IMR-90 (cell line): Measurements from ENCODE around the gene PDGFA. TPM values are rescaled to one million over a fixed set of nuclear protein-coding genes. Genes with fewer than 3 reads are reported as not detected.

ENCODE experiments used
- ATAC-seq: fragments of 200-7000 bp; cut with Tn5 transposase; 2 replicates; pipeline ENCODE4 v1.9.1; 2020; ENCODE audit warnings: low read depth, mild to moderate bottlenecking, moderate library complexity
- BruUV-seq: library from RNA; stranded (reverse); fragments of 400-500 nt; replicated peaks from 2 replicates; lab custom pipeline; 2021; lab: Mats Ljungman, UMichigan
- CTCF ChIA-PET: fragments of 300-600 bp; formaldehyde crosslinking; extraction: SDS; loops from one replicate; lab custom pipeline; 2021; ENCODE audit warnings: antibody characterized with exemption; lab: Yijun Ruan, JAX
- POLR2A ChIA-PET: fragments of 300-600 bp; sonication (Branson Sonifier 250); formaldehyde crosslinking; loops from one replicate; lab custom pipeline; 2022; ENCODE audit warnings: antibody characterized with exemption; ENCODE audit not compliant: unreplicated experiment; lab: Charles Lee
- DNase-seq: peaks from one replicate; pipeline ENCODE4 v3.0.0; 2013
- H2AFZ ChIP-seq: replicated peaks from 2 replicates; pipeline ENCODE3; 2013; ENCODE audit warnings: low read length, mild to moderate bottlenecking; ENCODE audit not compliant: poor library complexity
- H2AK5ac ChIP-seq: 2 replicates; pipeline ENCODE4 v1.6.1; 2013; ENCODE audit warnings: low read depth, low read length, inconsistent platforms
- H2AK9ac ChIP-seq: replicated peaks from 2 replicates; pipeline ENCODE3; 2013; ENCODE audit warnings: mild to moderate bottlenecking, low read depth, low read length, moderate library complexity; ENCODE audit not compliant: poor library complexity
- H2BK120ac ChIP-seq: 2 replicates; pipeline ENCODE4 v1.6.1; 2013; ENCODE audit warnings: low read depth, low read length, inconsistent platforms
- H2BK15ac ChIP-seq: 3 replicates; pipeline ENCODE4 v1.6.1; 2013; ENCODE audit warnings: low read depth, low read length, inconsistent platforms
- H2BK20ac ChIP-seq: 2 replicates; pipeline ENCODE4 v1.6.1; 2013; ENCODE audit warnings: low read depth, mild to moderate bottlenecking, inconsistent platforms, low read length, moderate library complexity
- H2BK5ac ChIP-seq: 2 replicates; pipeline ENCODE4 v1.6.1; 2013; ENCODE audit warnings: mild to moderate bottlenecking, low read depth, low read length, inconsistent platforms; ENCODE audit not compliant: poor library complexity, severe bottlenecking
- H3K14ac ChIP-seq: replicated peaks from 2 replicates; pipeline ENCODE4 v1.6.1; 2013; ENCODE audit warnings: low read depth, low read length, inconsistent platforms
- H3K18ac ChIP-seq: 2 replicates; pipeline ENCODE4 v1.6.1; 2013; ENCODE audit warnings: low read depth, low read length, control low read depth
- H3K23ac ChIP-seq: 2 replicates; pipeline ENCODE4 v1.6.1; 2013; ENCODE audit warnings: low read depth, low read length, inconsistent platforms
- H3K27ac ChIP-seq: 2 replicates; pipeline ENCODE4 v1.5.1; 2013; ENCODE audit warnings: mild to moderate bottlenecking, control low read depth, low read length; ENCODE audit not compliant: insufficient read depth
- H3K27me3 ChIP-seq: 2 replicates; pipeline ENCODE4 v1.6.1; 2013; ENCODE audit warnings: low read length; ENCODE audit not compliant: control insufficient read depth, insufficient read depth
- H3K36me3 ChIP-seq: 2 replicates; pipeline ENCODE4 v1.6.1; 2013; ENCODE audit warnings: low read length, mixed read lengths; ENCODE audit not compliant: control insufficient read depth, insufficient read depth
- H3K4ac ChIP-seq: 2 replicates; pipeline ENCODE4 v1.6.1; 2013; ENCODE audit warnings: low read depth, low read length, inconsistent platforms
- H3K4me1 ChIP-seq: 2 replicates; pipeline ENCODE4 v1.6.1; 2013; ENCODE audit warnings: low read length, mixed read lengths; ENCODE audit not compliant: control insufficient read depth, insufficient read depth
- H3K4me2 ChIP-seq: 2 replicates; pipeline ENCODE4 v1.6.1; 2013; ENCODE audit warnings: low read depth, mild to moderate bottlenecking, control low read depth, low read length, moderate library complexity
- H3K4me3 ChIP-seq: 2 replicates; pipeline ENCODE4 v1.5.1; 2013; ENCODE audit warnings: low read depth, mild to moderate bottlenecking, control low read depth, low read length, moderate library complexity; ENCODE audit not compliant: insufficient read depth
- H3K56ac ChIP-seq: 2 replicates; pipeline ENCODE4 v1.6.1; 2013; ENCODE audit warnings: low read length, inconsistent platforms; ENCODE audit not compliant: insufficient read depth; ENCODE audit errors: extremely low read depth
- H3K79me1 ChIP-seq, 2 experiments: 2 replicates each; pipeline ENCODE4 v1.6.1; 2013; ENCODE audit warnings: low read length in 2 of 2, inconsistent platforms in 1 of 2, low read depth in 1 of 2
- H3K9ac ChIP-seq: 2 replicates; pipeline ENCODE4 v1.6.1; 2013; ENCODE audit warnings: low read depth, low read length, control low read depth
- H3K9me1 ChIP-seq: 2 replicates; pipeline ENCODE4 v1.6.1; 2013; ENCODE audit warnings: low read length, inconsistent platforms; ENCODE audit not compliant: insufficient read depth
- H3K9me3 ChIP-seq: 2 replicates; pipeline ENCODE4 v1.6.1; 2013; ENCODE audit warnings: low read length; ENCODE audit not compliant: control insufficient read depth, insufficient read depth
- H4K20me1 ChIP-seq: 2 replicates; pipeline ENCODE4 v1.6.1; 2013; ENCODE audit warnings: low read length, inconsistent platforms; ENCODE audit not compliant: insufficient read depth
- H4K5ac ChIP-seq: 2 replicates; pipeline ENCODE4 v1.6.1; 2013; ENCODE audit warnings: mild to moderate bottlenecking, low read depth, low read length, control low read depth
- H4K8ac ChIP-seq, 2 experiments: 2 replicates each; pipeline ENCODE4 v1.6.1; 2013; ENCODE audit warnings: low read depth in 2 of 2, low read length in 2 of 2, control low read depth in 1 of 2, inconsistent platforms in 1 of 2
- H4K91ac ChIP-seq: 2 replicates; pipeline ENCODE4 v1.6.1; 2013; ENCODE audit warnings: low read depth, low read length, inconsistent platforms; ENCODE audit not compliant: insufficient read depth
- BHLHE40 ChIP-seq: fragments of 150-350 bp; IDR thresholded peaks from 2 replicates; pipeline ENCODE4 v1.6.1; 2016; ENCODE audit warnings: mild to moderate bottlenecking, low read depth, low read length
- CEBPB ChIP-seq: IDR thresholded peaks from 2 replicates; pipeline ENCODE4 v1.6.1; 2012; ENCODE audit warnings: low read depth, low read length, improper control_type of control experiment
- CHD1 ChIP-seq: IDR thresholded peaks from 2 replicates; pipeline ENCODE4 v1.6.1; 2012; ENCODE audit warnings: low read depth, low read length, improper control_type of control experiment
- FOS ChIP-seq: fragments of 150-350 bp; IDR thresholded peaks from 2 replicates; pipeline ENCODE4 v1.6.1; 2016; ENCODE audit warnings: low read depth, low read length
- MAFK ChIP-seq: IDR thresholded peaks from 2 replicates; pipeline ENCODE4 v1.6.1; 2012; ENCODE audit warnings: low read depth, low read length, improper control_type of control experiment
- MAZ ChIP-seq: IDR thresholded peaks from 2 replicates; pipeline ENCODE4 v1.6.1; 2012; ENCODE audit warnings: low read depth, mild to moderate bottlenecking, low read length, improper control_type of control experiment, moderate library complexity, borderline replicate concordance
- MXI1 ChIP-seq: IDR thresholded peaks from 2 replicates; pipeline ENCODE4 v1.6.1; 2012; ENCODE audit warnings: low read depth, mild to moderate bottlenecking, low read length, moderate library complexity, borderline replicate concordance
- NFE2L2 ChIP-seq: fragments of 150-350 bp; IDR thresholded peaks from 2 replicates; pipeline ENCODE4 v1.6.1; 2016; ENCODE audit warnings: low read depth, mild to moderate bottlenecking, low read length
- POLR2A ChIP-seq: IDR thresholded peaks from 2 replicates; pipeline ENCODE4 v1.6.1; 2012; ENCODE audit warnings: mild to moderate bottlenecking, low read depth, low read length
- RAD21 ChIP-seq: IDR thresholded peaks from 2 replicates; pipeline ENCODE4 v1.6.1; 2012; ENCODE audit warnings: low read length, improper control_type of control experiment
- RCOR1 ChIP-seq: IDR thresholded peaks from 2 replicates; pipeline ENCODE4 v1.6.1; 2012; ENCODE audit warnings: mild to moderate bottlenecking, low read length, improper control_type of control experiment; ENCODE audit not compliant: insufficient replicate concordance
- RFX5 ChIP-seq: IDR thresholded peaks from 2 replicates; pipeline ENCODE4 v1.8.0; 2012; ENCODE audit warnings: low read depth, mild to moderate bottlenecking, low read length, moderate library complexity
- SMC3 ChIP-seq: fragments of 150-350 bp; IDR thresholded peaks from 2 replicates; pipeline ENCODE4 v1.6.1; 2016; ENCODE audit warnings: low read depth, mild to moderate bottlenecking, antibody characterized with exemption, low read length, moderate library complexity
- WGBS, 2 experiments: methylation state at CpG; one replicate each; pipeline versions ENCODE4 v1.1.5 to v1.1.7; 2013; ENCODE audit warnings: missing lambda C conversion rate in 2 of 2; ENCODE audit not compliant: insufficient read length in 1 of 2; ENCODE audit errors: extremely low coverage in 2 of 2; 5-methylcytosine and 5-hydroxymethylcytosine counted together
- dilution Hi-C: fragments of 300-500 bp; cut with HindIII; formaldehyde crosslinking; loops from one replicate; pipeline ENCODE4 v1.14.3; 2018; ENCODE audit warnings: low sequenced_read_pairs; ENCODE audit not compliant: unreplicated experiment
- in situ Hi-C: fragments of 300-500 bp; cut with MboI; formaldehyde crosslinking; loops from 3 replicates; pipeline ENCODE4 v1.14.3; 2019; ENCODE audit warnings: low sequenced_read_pairs, inconsistent platforms, mixed read lengths
- intact Hi-C: fragments of 100-400 bp; cut with micrococcal nuclease; formaldehyde crosslinking; loops from 2 replicates; pipeline ENCODE4 v1.10.0; 2022
- polyA plus RNA-seq, 3 experiments: library from polyadenylated mRNA; depleted of rRNA; stranded (reverse); fragments of >200 nt; gene quantifications; 2 replicates each; pipeline ENCODE4 v1.2.3, GENCODE V29; 2012; ENCODE audit warnings: low replicate concordance in 1 of 3
- total RNA-seq: library from RNA; depleted of rRNA; stranded (reverse); fragments of >200 nt; gene quantifications from 2 replicates; pipeline ENCODE4 v1.2.3, GENCODE V29; 2012
- TF ChIP-seq, protein P1 (sequence below): conservative IDR thresholded peaks from 2 replicates; pipeline ENCODE4 v1.5.1; 2012; ENCODE audit warnings: mild to moderate bottlenecking, low read depth, low read length, improper control_type of control experiment
- TF ChIP-seq, protein P2 (sequence below): fragments of 150-350 bp; IDR thresholded peaks from 2 replicates; pipeline ENCODE4 v1.6.1; 2016; ENCODE audit warnings: low read depth, mild to moderate bottlenecking, low read length, moderate library complexity, borderline replicate concordance
- TF ChIP-seq, protein P3 (sequence below): fragments of 150-350 bp; IDR thresholded peaks from 2 replicates; pipeline ENCODE4 v1.6.1; 2017; ENCODE audit warnings: mild to moderate bottlenecking, antibody characterized with exemption, low read length, low read depth

The PDGFA gene
- total and polyA plus RNA-seq, 2 of the 4 experiments (the other 2 are of a cell fraction) = 3.3 to 3.8 TPM

DNA sequence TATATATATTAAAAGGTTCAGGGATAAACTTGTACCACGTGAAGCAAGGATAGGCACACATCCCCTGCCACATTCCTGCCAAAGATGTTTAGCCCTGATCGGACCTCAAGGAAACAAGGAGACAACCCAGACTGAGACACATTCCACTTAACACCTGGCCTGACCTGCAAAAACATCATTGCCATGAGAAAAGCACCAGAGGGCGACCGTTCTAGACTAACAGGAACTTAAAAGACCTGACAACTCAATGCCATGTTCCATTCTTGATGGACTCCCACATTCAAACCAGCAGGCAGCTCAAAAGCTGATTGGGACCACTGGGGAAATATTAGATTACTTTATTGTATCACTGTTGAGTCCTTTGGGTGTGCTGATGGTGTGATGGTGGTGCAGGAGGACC, 8.1 kb upstream of the PDGFA start:
- H3K79me1 ChIP-seq = no peaks in the 10 kb centered on the region
- H4K91ac ChIP-seq = no peak overlapping the region
- no peak overlapping the region for H3K56ac ChIP-seq
- H2BK5ac ChIP-seq = no peak overlapping the region
- no peak overlapping the region for H3K4me2 ChIP-seq
- DNase-seq (no peak), ATAC-seq (no peak)
- no peak overlapping the region for H4K5ac ChIP-seq
- ChIA-PET POLR2A (no interaction called here), CTCF (no interaction called here)
- H2AFZ ChIP-seq = no peak overlapping the region
- H2AK9ac ChIP-seq = no peak overlapping the region
- in situ Hi-C loops (no loop called here), intact Hi-C loops (no loop called here), dilution Hi-C loops (no loop called here)
- H3K9ac ChIP-seq = no peak overlapping the region
- 0 out of 2 replicates have a peak, but pooled peaks cover 3% of the 10 kb centered on the region for H3K9me3 ChIP-seq
- no TSS peak for BruUV-seq
- no peak overlapping the region for H3K4ac ChIP-seq
- H3K18ac ChIP-seq = no peak overlapping the region
- H3K4me1 ChIP-seq = no peaks in the 10 kb centered on the region
- H2BK20ac ChIP-seq = no peak overlapping the region
- no peak overlapping the region for H3K4me3 ChIP-seq
- H3K36me3 ChIP-seq = no peaks in the 10 kb centered on the region
- no peak overlapping the region for H3K27ac ChIP-seq
- H3K14ac ChIP-seq = no peak overlapping the region
- H2BK120ac ChIP-seq = no peak overlapping the region
- H4K20me1 ChIP-seq = no peaks in the 10 kb centered on the region
- H3K27me3 ChIP-seq = peaks cover 35% of the 10 kb centered on the region
- no peak overlapping the region for H3K23ac ChIP-seq
- no peak overlapping the region for H4K8ac ChIP-seq
- no peak overlapping the region for H2BK15ac ChIP-seq
- no peaks in the 10 kb centered on the region for H3K9me1 ChIP-seq
- WGBS, 2 experiments = 100% methylated on average over 1 of the region's 4 CpGs; no CpG with 5 or more reads in 1 of the 2 experiments
- H2AK5ac ChIP-seq = no peak overlapping the region
- no peak for TF ChIP-seq CHD1
- no peak for TF ChIP-seq BHLHE40
- TF ChIP-seq, protein P1, sequence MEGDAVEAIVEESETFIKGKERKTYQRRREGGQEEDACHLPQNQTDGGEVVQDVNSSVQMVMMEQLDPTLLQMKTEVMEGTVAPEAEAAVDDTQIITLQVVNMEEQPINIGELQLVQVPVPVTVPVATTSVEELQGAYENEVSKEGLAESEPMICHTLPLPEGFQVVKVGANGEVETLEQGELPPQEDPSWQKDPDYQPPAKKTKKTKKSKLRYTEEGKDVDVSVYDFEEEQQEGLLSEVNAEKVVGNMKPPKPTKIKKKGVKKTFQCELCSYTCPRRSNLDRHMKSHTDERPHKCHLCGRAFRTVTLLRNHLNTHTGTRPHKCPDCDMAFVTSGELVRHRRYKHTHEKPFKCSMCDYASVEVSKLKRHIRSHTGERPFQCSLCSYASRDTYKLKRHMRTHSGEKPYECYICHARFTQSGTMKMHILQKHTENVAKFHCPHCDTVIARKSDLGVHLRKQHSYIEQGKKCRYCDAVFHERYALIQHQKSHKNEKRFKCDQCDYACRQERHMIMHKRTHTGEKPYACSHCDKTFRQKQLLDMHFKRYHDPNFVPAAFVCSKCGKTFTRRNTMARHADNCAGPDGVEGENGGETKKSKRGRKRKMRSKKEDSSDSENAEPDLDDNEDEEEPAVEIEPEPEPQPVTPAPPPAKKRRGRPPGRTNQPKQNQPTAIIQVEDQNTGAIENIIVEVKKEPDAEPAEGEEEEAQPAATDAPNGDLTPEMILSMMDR = no peak
- TF ChIP-seq NFE2L2 = no peak
- no peak for TF ChIP-seq SMC3
- TF ChIP-seq POLR2A = no peak
- TF ChIP-seq, protein P2, sequence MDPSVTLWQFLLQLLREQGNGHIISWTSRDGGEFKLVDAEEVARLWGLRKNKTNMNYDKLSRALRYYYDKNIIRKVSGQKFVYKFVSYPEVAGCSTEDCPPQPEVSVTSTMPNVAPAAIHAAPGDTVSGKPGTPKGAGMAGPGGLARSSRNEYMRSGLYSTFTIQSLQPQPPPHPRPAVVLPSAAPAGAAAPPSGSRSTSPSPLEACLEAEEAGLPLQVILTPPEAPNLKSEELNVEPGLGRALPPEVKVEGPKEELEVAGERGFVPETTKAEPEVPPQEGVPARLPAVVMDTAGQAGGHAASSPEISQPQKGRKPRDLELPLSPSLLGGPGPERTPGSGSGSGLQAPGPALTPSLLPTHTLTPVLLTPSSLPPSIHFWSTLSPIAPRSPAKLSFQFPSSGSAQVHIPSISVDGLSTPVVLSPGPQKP = no peak
- TF ChIP-seq RAD21 = no peak
- TF ChIP-seq RFX5 = no peak
- no peak for TF ChIP-seq CEBPB
- no peak for TF ChIP-seq MAZ
- no peak for TF ChIP-seq MAFK
- TF ChIP-seq, protein P3, sequence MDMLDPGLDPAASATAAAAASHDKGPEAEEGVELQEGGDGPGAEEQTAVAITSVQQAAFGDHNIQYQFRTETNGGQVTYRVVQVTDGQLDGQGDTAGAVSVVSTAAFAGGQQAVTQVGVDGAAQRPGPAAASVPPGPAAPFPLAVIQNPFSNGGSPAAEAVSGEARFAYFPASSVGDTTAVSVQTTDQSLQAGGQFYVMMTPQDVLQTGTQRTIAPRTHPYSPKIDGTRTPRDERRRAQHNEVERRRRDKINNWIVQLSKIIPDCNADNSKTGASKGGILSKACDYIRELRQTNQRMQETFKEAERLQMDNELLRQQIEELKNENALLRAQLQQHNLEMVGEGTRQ = no peak
- no peak for TF ChIP-seq RCOR1
- no peak for TF ChIP-seq MXI1
- TF ChIP-seq FOS = no peak
